Measurements from ENCODE around the gene LSM14B. TPM values are rescaled to one million over a fixed set of nuclear protein-coding genes. Genes with fewer than 3 reads are reported as not detected.
"Not testable (repeated sequence)": the region's sequence is repeated elsewhere in the genome, so short reads cannot be mapped to it uniquely, and the experiment has no call there.

The LSM14B gene
- total and polyA plus RNA-seq, 3 experiments from 2014 or later: 1.1 to 36.4 (median 35.8) TPM

DNA sequence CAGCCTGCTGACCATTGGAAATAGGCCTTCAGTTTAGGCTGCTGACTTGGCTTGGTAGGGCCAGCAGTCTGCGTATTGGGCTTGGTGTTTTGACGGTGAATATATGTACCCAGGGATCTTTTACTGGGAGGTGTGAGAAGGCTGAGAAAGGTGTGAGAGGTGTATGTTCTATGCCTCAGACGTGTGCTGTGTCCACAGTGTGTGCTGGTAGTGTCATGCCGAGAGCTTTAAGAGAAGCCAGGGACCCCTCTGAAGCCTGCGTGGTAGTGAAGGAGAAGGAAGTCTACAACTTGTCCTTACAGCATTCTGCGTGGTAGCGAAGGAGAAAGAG, 23.4 kb downstream of the LSM14B start:
- H3K36me3 Mint-ChIP-seq: peaks cover 0 to 26% (median 5%) of the 10 kb centered on the region in 3 donors
- ChIA-PET POLR2A (no interaction called here), CTCF (no interaction called here)
- peaks cover 0 to 2% of the 10 kb centered on the region in 2 donors for H3K27me3 Mint-ChIP-seq
- peak overlapping the region in 4 of 8 donors; percentile 70 to 95 (median 88) for H3K27ac Mint-ChIP-seq
- H3K4me1 Mint-ChIP-seq: peaks cover 42 to 65% (median 47%) of the 10 kb centered on the region in 3 donors
- Histone ChIP-seq H3K27ac (ENCODE audit: low read depth, low read length) (no peak overlapping the region), H3K27me3 (ENCODE audit: insufficient read depth, low read length, poor library complexity, severe bottlenecking) (no peaks in the 10 kb centered on the region), H3K36me3 (ENCODE audit: insufficient read depth, low read length) (peaks cover 3% of the 10 kb centered on the region), H3K4me1 (ENCODE audit: insufficient read depth, low read length) (peaks cover 25% of the 10 kb centered on the region), H3K4me3 (ENCODE audit: low read length) (no peak overlapping the region), H3K9me3 (ENCODE audit: low read length) (no peaks in the 10 kb centered on the region)
- H3K9me3 Mint-ChIP-seq: no peaks in the 10 kb centered on the region
- DNase-seq: no peak
- H3K4me3 Mint-ChIP-seq: peak overlapping the region; percentile 41 to 88 (median 83)

GRCh38 chr20:62146019-62146755, 23.9 kb downstream of the LSM14B start:
- Histone ChIP-seq H3K27me3 (ENCODE audit: insufficient read depth, low read length, poor library complexity, severe bottlenecking) (no peaks in the 10 kb centered on the region), H3K4me1 (ENCODE audit: insufficient read depth, low read length) (peaks cover 20% of the 10 kb centered on the region), H3K9me3 (ENCODE audit: low read length) (no peaks in the 10 kb centered on the region), H3K4me3 (ENCODE audit: low read length) (no peak overlapping the region), H3K36me3 (ENCODE audit: insufficient read depth, low read length) (no peaks in the 10 kb centered on the region), H3K27ac (ENCODE audit: low read depth, low read length) (no peak overlapping the region)
- ChIA-PET POLR2A (interaction anchor here (0.6 kb wide), 1 partner anchor 79 kb away, joined by 7 read pairs; no protein-coding TSS in a partner anchor), CTCF (no interaction called here)
- peaks cover 0 to 23% (median 5%) of the 10 kb centered on the region in 3 donors for H3K36me3 Mint-ChIP-seq
- DNase-seq: no peak
- H3K27me3 Mint-ChIP-seq: peaks cover 0 to 2% of the 10 kb centered on the region in 2 donors
- peak overlapping the region in 3 of 8 donors; percentile 37 to 95 (median 89) for H3K27ac Mint-ChIP-seq
- peaks cover 36 to 60% (median 41%) of the 10 kb centered on the region in 3 donors for H3K4me1 Mint-ChIP-seq
- H3K9me3 Mint-ChIP-seq: no peaks in the 10 kb centered on the region
- H3K4me3 Mint-ChIP-seq: peak overlapping the region in 4 of 7 donors; percentile 32 to 88 (median 54)

- H3K4me3 ChIP-seq (ENCODE audit: low read length): no peak overlapping the region
- POLR2A ChIA-PET: interaction anchor here (0.6 kb wide), 1 partner anchor 80 kb away, joined by 7 read pairs; no protein-coding TSS in a partner anchor
- H3K4me1 Mint-ChIP-seq: peaks cover 27 to 51% (median 32%) of the 10 kb centered on the region in 3 donors
- H3K9me3 ChIP-seq (ENCODE audit: low read length): no peaks in the 10 kb centered on the region
- peak overlapping the region in 1 of 7 donors; percentile 42 for H3K4me3 Mint-ChIP-seq
- no peaks in the 10 kb centered on the region for H3K36me3 ChIP-seq (ENCODE audit: insufficient read depth, low read length)
- CTCF ChIA-PET: no interaction called here
- H3K27ac ChIP-seq (ENCODE audit: low read depth, low read length): no peak overlapping the region
- peaks cover 10% of the 10 kb centered on the region for H3K4me1 ChIP-seq (ENCODE audit: insufficient read depth, low read length)
- H3K36me3 Mint-ChIP-seq: peaks cover 0 to 15% (median 5%) of the 10 kb centered on the region in 3 donors
- no peak for DNase-seq
- no peaks in the 10 kb centered on the region for H3K27me3 ChIP-seq (ENCODE audit: insufficient read depth, low read length, poor library complexity, severe bottlenecking)
- peaks cover 0 to 2% of the 10 kb centered on the region in 2 donors for H3K27me3 Mint-ChIP-seq
- no peaks in the 10 kb centered on the region for H3K9me3 Mint-ChIP-seq
- H3K27ac Mint-ChIP-seq: peak overlapping the region in 2 of 8 donors; percentile 43 to 62
Observed at GRCh38 chr20:62147125-62147524, 24.9 kb downstream of the LSM14B start.

DNA sequence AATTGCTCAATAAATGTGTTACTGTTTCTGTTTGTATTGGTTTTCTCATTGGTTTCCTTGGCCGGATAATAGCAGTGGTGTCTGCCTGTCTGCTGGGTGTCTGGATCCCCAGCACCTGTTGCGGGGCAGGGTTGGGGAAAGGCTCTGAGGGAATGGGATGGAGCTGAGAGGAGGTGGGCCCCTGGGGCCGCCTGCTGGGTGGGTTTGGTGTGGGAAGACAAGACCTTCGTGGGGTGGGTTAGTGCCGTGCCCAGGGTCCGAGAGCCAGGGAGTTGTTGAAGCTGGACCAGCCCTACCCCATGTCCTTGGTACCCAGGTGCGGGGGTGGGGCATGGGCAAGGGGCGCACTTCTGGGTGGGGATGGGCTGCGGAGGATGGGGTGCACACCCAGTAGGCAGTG, 25.3 kb downstream of the LSM14B start:
- ChIA-PET POLR2A (no interaction called here), CTCF (no interaction called here)
- Mint-ChIP-seq H3K4me1 (peaks cover 27 to 51% (median 30%) of the 10 kb centered on the region in 3 donors), H3K27me3 (peaks cover 0 to 2% of the 10 kb centered on the region in 2 donors), H3K36me3 (peaks cover 3 to 14% (median 5%) of the 10 kb centered on the region in 3 donors), H3K9me3 (no peaks in the 10 kb centered on the region), H3K27ac (peak overlapping the region in 2 of 8 donors; percentile 43 to 62), H3K4me3 (peak overlapping the region in 2 of 7 donors; percentile 19 to 42)
- H3K27ac ChIP-seq (ENCODE audit: low read depth, low read length): no peak overlapping the region
- H3K4me1 ChIP-seq (ENCODE audit: insufficient read depth, low read length): peaks cover 9% of the 10 kb centered on the region
- no peak for DNase-seq
- no peaks in the 10 kb centered on the region for H3K27me3 ChIP-seq (ENCODE audit: insufficient read depth, low read length, poor library complexity, severe bottlenecking)
- H3K4me3 ChIP-seq (ENCODE audit: low read length): no peak overlapping the region
- H3K36me3 ChIP-seq (ENCODE audit: insufficient read depth, low read length): no peaks in the 10 kb centered on the region
- H3K9me3 ChIP-seq (ENCODE audit: low read length): no peaks in the 10 kb centered on the region

DNA sequence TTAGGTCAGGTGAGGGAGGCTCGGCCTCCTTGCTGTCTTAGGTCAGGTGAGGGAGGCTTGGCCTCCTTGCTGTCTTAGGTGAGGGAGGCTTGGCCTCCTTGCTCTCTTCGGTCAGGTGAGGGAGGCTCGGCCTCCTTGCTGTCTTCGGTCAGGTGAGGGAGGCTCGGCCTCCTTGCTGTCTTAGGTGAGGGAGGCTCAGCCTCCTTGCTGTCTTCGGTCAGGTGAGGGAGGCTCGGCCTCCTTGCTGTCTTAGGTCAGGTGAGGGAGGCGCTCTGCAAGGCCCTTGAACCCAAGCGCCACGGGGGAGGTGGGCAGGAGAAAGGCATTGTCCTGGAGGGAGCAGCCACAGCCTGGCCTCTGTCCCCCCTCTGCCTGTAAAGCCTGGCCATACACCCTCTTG, 26.1 kb downstream of the LSM14B start:
- POLR2A ChIA-PET; CTCF ChIA-PET; H3K27me3 Mint-ChIP-seq; DNase-seq; H3K9me3 Mint-ChIP-seq; H3K4me3 ChIP-seq (ENCODE audit: low read length); H3K9me3 ChIP-seq (ENCODE audit: low read length); H3K27ac Mint-ChIP-seq; H3K27me3 ChIP-seq (ENCODE audit: insufficient read depth, low read length, poor library complexity, severe bottlenecking); H3K36me3 ChIP-seq (ENCODE audit: insufficient read depth, low read length); H3K4me1 ChIP-seq (ENCODE audit: insufficient read depth, low read length); H3K27ac ChIP-seq (ENCODE audit: low read depth, low read length): not testable (repeated sequence)
- Mint-ChIP-seq H3K4me1 (peaks cover 27 to 53% (median 35%) of the 10 kb centered on the region in 3 donors), H3K4me3 (peak overlapping the region in 1 of 7 donors; percentile 61), H3K36me3 (peaks cover 8 to 18% (median 10%) of the 10 kb centered on the region in 3 donors)

DNA sequence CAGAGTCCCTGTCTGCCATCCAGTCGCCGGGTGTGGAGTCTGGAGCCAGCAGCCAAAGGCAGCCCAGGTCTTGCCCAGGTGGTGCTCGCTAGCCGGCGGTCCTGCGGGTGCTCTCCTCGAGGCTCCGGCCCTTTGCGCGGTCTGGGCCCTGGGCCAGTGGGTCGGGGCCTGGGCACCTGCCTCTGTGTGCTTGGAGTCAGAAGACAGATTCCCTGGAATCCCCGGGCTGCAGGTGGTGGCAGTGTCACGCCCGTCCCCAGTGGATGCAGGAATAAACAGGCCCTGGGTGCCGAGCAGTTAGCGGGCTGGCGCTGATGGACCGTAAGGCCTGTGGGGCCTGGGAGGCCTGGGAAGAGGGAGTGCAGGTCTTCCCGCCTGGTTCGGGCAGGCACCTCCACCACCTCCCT, 26.6 kb downstream of the LSM14B start:
- no peaks in the 10 kb centered on the region for H3K9me3 Mint-ChIP-seq
- CTCF ChIA-PET: no interaction called here

GRCh38 chr20:62149532-62150309, 27.4 kb downstream of the LSM14B start:
- Histone ChIP-seq H3K4me1 (ENCODE audit: insufficient read depth, low read length) (peaks cover 5% of the 10 kb centered on the region), H3K27me3 (ENCODE audit: insufficient read depth, low read length, poor library complexity, severe bottlenecking) (no peaks in the 10 kb centered on the region), H3K9me3 (ENCODE audit: low read length) (peaks cover 4% of the 10 kb centered on the region), H3K27ac (ENCODE audit: low read depth, low read length) (no peak overlapping the region), H3K4me3 (ENCODE audit: low read length) (no peak overlapping the region), H3K36me3 (ENCODE audit: insufficient read depth, low read length) (no peaks in the 10 kb centered on the region)
- peak overlapping the region in 1 of 7 donors; percentile 64 for H3K4me3 Mint-ChIP-seq
- DNase-seq: no peak
- no peaks in the 10 kb centered on the region for H3K9me3 Mint-ChIP-seq
- H3K27ac Mint-ChIP-seq: peak overlapping the region in 1 of 8 donors; percentile 45
- H3K36me3 Mint-ChIP-seq: peaks cover 14 to 31% (median 16%) of the 10 kb centered on the region in 3 donors
- ChIA-PET POLR2A (no interaction called here), CTCF (no interaction called here)
- peaks cover 0 to 2% of the 10 kb centered on the region in 2 donors for H3K27me3 Mint-ChIP-seq
- peaks cover 24 to 49% (median 31%) of the 10 kb centered on the region in 3 donors for H3K4me1 Mint-ChIP-seq

More for the DNA sequence above, 26.6 kb downstream of the LSM14B start:
- Mint-ChIP-seq H3K4me1 (peaks cover 27 to 53% (median 35%) of the 10 kb centered on the region in 3 donors), H3K27me3 (peaks cover 0 to 2% of the 10 kb centered on the region in 2 donors), H3K36me3 (peaks cover 10 to 23% (median 16%) of the 10 kb centered on the region in 3 donors), H3K27ac (no peak overlapping the region), H3K4me3 (no peak overlapping the region)
- POLR2A ChIA-PET: no interaction called here
- no peak overlapping the region for H3K4me3 ChIP-seq (ENCODE audit: low read length)
- no peaks in the 10 kb centered on the region for H3K36me3 ChIP-seq (ENCODE audit: insufficient read depth, low read length)
- peaks cover 9% of the 10 kb centered on the region for H3K4me1 ChIP-seq (ENCODE audit: insufficient read depth, low read length)
- H3K27me3 ChIP-seq (ENCODE audit: insufficient read depth, low read length, poor library complexity, severe bottlenecking): no peaks in the 10 kb centered on the region
- no peak for DNase-seq
- no peak overlapping the region for H3K27ac ChIP-seq (ENCODE audit: low read depth, low read length)
- peaks cover 4% of the 10 kb centered on the region for H3K9me3 ChIP-seq (ENCODE audit: low read length)

- CTCF ChIA-PET: no interaction called here
- H3K36me3 ChIP-seq (ENCODE audit: insufficient read depth, low read length): no peaks in the 10 kb centered on the region
- no peaks in the 10 kb centered on the region for H3K27me3 Mint-ChIP-seq
- H3K27me3 ChIP-seq (ENCODE audit: insufficient read depth, low read length, poor library complexity, severe bottlenecking): no peaks in the 10 kb centered on the region
- no peak for DNase-seq
- peaks cover 16 to 30% (median 16%) of the 10 kb centered on the region in 3 donors for H3K36me3 Mint-ChIP-seq
- H3K27ac ChIP-seq (ENCODE audit: low read depth, low read length): no peak overlapping the region
- H3K4me3 ChIP-seq (ENCODE audit: low read length): no peak overlapping the region
- POLR2A ChIA-PET: no interaction called here
- no peak overlapping the region for H3K4me3 Mint-ChIP-seq
- H3K4me1 ChIP-seq (ENCODE audit: insufficient read depth, low read length): peaks cover under 1% of the 10 kb centered on the region
- H3K27ac Mint-ChIP-seq: peak overlapping the region in 2 of 8 donors; percentile 45 to 63
- H3K9me3 Mint-ChIP-seq: no peaks in the 10 kb centered on the region
- peaks cover 22 to 47% (median 26%) of the 10 kb centered on the region in 3 donors for H3K4me1 Mint-ChIP-seq
- peaks cover 4% of the 10 kb centered on the region for H3K9me3 ChIP-seq (ENCODE audit: low read length)
Observed at GRCh38 chr20:62150310-62150575, 28.0 kb downstream of the LSM14B start.
